ENCODE measurements around the gene AGBL3. TPM values are rescaled to one million over a fixed set of nuclear protein-coding genes. Genes with fewer than 3 reads are reported as not detected.

Gene AGBL3
- total RNA-seq, 4 donors from 2014 or later = 0.66 to 3.3 (median 1.7) TPM

DNA sequence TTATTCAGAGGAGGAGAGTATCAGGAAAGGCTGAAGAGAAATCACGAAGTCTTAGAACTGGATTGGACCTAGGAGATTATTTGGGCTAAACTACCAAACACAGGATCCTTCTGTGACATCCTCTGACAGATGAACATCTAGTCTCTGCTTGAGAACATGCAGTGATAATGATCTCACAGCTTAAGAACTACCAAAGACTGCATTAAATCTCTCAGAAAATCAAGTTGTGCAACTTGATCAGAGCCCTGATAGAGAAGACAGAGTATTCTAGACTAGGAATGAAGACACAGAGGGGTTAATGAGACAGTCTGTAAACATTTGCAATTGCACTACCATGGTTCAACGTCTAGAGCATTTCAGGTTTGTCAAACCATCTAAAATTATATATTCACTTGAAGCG, 37.1 kb upstream of the AGBL3 start:
- peaks cover 72 to 95% (median 90%) of the 10 kb centered on the region in 4 donors for H3K36me3 ChIP-seq
- 75% methylated on average over 3 of the region's 3 CpGs for WGBS
- H3K27me3 ChIP-seq = no peaks in the 10 kb centered on the region
- H3K4me3 ChIP-seq = no peak overlapping the region
- peaks cover 0 to 48% (median 45%) of the 10 kb centered on the region in 4 donors for H3K4me1 ChIP-seq
- H3K9me3 ChIP-seq = no peaks in the 10 kb centered on the region
- intact Hi-C loops (cut with DNase I) = no loop called here
- DNase-seq (ENCODE audit: extremely low spot score) = no peak
- H3K27ac ChIP-seq (replicated peaks in 1 of 4) = peak overlapping the region; percentile 58 to 89 (median 66)
- TF ChIP-seq EP300 (IDR thresholded peaks at IDR 0.05) (no peak), POLR2AphosphoS5 (IDR thresholded peaks at IDR 0.05) (no peak), POLR2A (IDR thresholded peaks at IDR 0.05; ENCODE audit: low read depth) (no peak), CTCF (IDR thresholded peaks at IDR 0.05) (no peak)

- Histone ChIP-seq H3K36me3 (peaks cover 75 to 99% (median 92%) of the 10 kb centered on the region in 4 donors), H3K9me3 (no peaks in the 10 kb centered on the region)
- intact Hi-C loops (cut with DNase I) = no loop called here
Observed at GRCh38 chr7:134954197-134955082, 31.9 kb upstream of the AGBL3 start.

DNA sequence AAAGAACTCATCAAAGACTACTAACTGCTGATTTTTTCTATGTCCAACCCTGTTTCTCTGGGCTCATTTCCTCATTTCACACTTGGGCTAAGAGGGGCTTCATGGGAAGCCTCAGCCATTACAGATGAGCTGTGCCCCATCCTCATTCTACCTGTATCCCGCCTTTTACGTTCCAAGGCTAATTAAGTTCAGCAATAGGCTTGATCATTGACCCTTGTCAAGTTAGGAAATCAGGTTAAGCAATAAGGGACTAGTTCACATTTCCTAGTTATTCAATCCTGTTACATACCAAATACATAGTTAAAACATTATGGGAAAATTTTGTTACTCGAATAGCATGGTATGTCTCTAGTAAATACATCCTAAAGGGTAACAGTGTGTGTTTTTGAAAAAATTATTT, 29.3 kb upstream of the AGBL3 start:
- intact Hi-C loops (cut with DNase I) = no loop called here

More at GRCh38 chr7:134954197-134955082, 31.9 kb upstream of the AGBL3 start:
- Histone ChIP-seq H3K4me1 (peaks cover 0 to 30% (median 20%) of the 10 kb centered on the region in 4 donors), H3K4me3 (no peak overlapping the region), H3K27me3 (no peaks in the 10 kb centered on the region), H3K27ac (replicated peaks in 1 of 4) (peak overlapping the region; percentile 35 to 89 (median 39))
- no peak for DNase-seq (ENCODE audit: extremely low spot score)
- WGBS = 50% methylated on average over 9 of the region's 9 CpGs
- TF ChIP-seq POLR2AphosphoS5 (IDR thresholded peaks at IDR 0.05) = no peak
- peak; percentile 52 to 57 (median 56) for TF ChIP-seq CTCF (IDR thresholded peaks at IDR 0.05)

GRCh38 chr7:134959810-134960209, 26.5 kb upstream of the AGBL3 start:
- no peak for TF ChIP-seq POLR2A (IDR thresholded peaks at IDR 0.05; ENCODE audit: low read depth)
- peak in 1 of 2 donors; percentile 28 for TF ChIP-seq POLR2AphosphoS5 (IDR thresholded peaks at IDR 0.05)
- peaks cover 70 to 98% (median 85%) of the 10 kb centered on the region in 4 donors for H3K36me3 ChIP-seq
- no peaks in the 10 kb centered on the region for H3K27me3 ChIP-seq
- DNase-seq (ENCODE audit: extremely low spot score) = no peak
- no peak overlapping the region for H3K4me3 ChIP-seq
- no peaks in the 10 kb centered on the region for H3K9me3 ChIP-seq
- 84% methylated on average over 5 of the region's 5 CpGs for WGBS
- H3K4me1 ChIP-seq = peaks cover 0 to 62% (median 58%) of the 10 kb centered on the region in 4 donors
- peak overlapping the region; percentile 46 to 66 (median 52) for H3K27ac ChIP-seq (replicated peaks in 1 of 4)
- intact Hi-C loops (cut with DNase I) = no loop called here

More for the DNA sequence above, 29.3 kb upstream of the AGBL3 start:
- Histone ChIP-seq H3K9me3 (no peaks in the 10 kb centered on the region), H3K27ac (replicated peaks in 1 of 4) (peak overlapping the region in 2 of 4 donors; percentile 19 to 31), H3K4me1 (peaks cover 0 to 41% (median 33%) of the 10 kb centered on the region in 4 donors), H3K36me3 (peaks cover 75 to 99% (median 90%) of the 10 kb centered on the region in 4 donors), H3K4me3 (no peak overlapping the region), H3K27me3 (no peaks in the 10 kb centered on the region)
- DNase-seq (ENCODE audit: extremely low spot score) = no peak
- TF ChIP-seq CTCF (IDR thresholded peaks at IDR 0.05) (no peak), POLR2AphosphoS5 (IDR thresholded peaks at IDR 0.05) (no peak), EP300 (IDR thresholded peaks at IDR 0.05) (no peak), POLR2A (IDR thresholded peaks at IDR 0.05; ENCODE audit: low read depth) (no peak)
- 89% methylated on average over 3 of the region's 3 CpGs for WGBS

DNA sequence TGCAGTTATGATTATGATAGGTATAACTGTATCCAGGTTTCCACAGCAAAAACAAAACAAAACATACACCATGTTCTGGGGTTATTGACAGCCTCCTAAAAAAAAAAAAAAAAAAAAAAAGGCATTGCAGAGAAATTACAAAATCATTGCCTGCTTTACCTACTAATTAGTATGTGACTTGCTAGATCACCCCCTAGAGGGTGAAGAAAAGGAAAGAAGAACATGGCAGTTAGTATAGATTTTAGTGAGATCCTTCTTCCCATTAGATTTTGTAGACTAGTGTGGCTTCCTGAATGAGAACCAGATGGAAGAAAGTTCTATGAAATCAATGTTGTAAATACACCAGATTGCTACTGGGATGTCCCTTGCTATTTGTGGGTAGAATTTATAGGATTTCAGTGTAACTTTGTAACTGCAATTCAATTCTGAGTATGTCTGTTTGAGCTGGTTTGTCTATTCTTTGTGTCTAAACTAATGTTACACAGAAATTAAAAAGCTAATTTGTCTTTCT, 24.0 kb upstream of the AGBL3 start:
- TF ChIP-seq CTCF (IDR thresholded peaks at IDR 0.05) = no peak
- no peak for TF ChIP-seq EP300 (IDR thresholded peaks at IDR 0.05)
- TF ChIP-seq POLR2A (IDR thresholded peaks at IDR 0.05; ENCODE audit: low read depth) = no peak
- no peak for TF ChIP-seq POLR2AphosphoS5 (IDR thresholded peaks at IDR 0.05)
- DNase-seq (ENCODE audit: extremely low spot score) = no peak
- Histone ChIP-seq H3K27ac (replicated peaks in 1 of 4) (peak overlapping the region; percentile 46 to 66 (median 63)), H3K4me3 (no peak overlapping the region), H3K4me1 (peaks cover 0 to 75% (median 72%) of the 10 kb centered on the region in 4 donors), H3K36me3 (peaks cover 68 to 98% (median 86%) of the 10 kb centered on the region in 4 donors), H3K9me3 (no peaks in the 10 kb centered on the region), H3K27me3 (no peaks in the 10 kb centered on the region)
- intact Hi-C loops (cut with DNase I) = no loop called here

Data from esophagus muscularis mucosa (tissue), 4 donors.